Trophoblast cell (in vitro differentiated cells and primary cell): ENCODE results near the gene TEN1. TPM values are rescaled to one million over a fixed set of nuclear protein-coding genes. Genes with fewer than 3 reads are reported as not detected.

Experiments
- DNase-seq, 2 donors: peaks; one replicate each; pipeline ENCODE4 v3.0.0-alpha.2; 2016
- H2AFZ ChIP-seq: 2 replicates; pipeline ENCODE4 v1.6.1; 2013; ENCODE audit warnings: low read length, moderate library complexity, mild to moderate bottlenecking; ENCODE audit not compliant: insufficient read depth, poor library complexity
- H2AK5ac ChIP-seq: 2 replicates; pipeline ENCODE4 v1.6.1; 2013; ENCODE audit warnings: mild to moderate bottlenecking, low read length
- H2BK120ac ChIP-seq: 2 replicates; pipeline ENCODE4 v1.6.1; 2013; ENCODE audit warnings: low read length, mild to moderate bottlenecking, moderate library complexity; ENCODE audit not compliant: insufficient read depth, poor library complexity
- H2BK12ac ChIP-seq: 2 replicates; pipeline ENCODE4 v1.6.1; 2013; ENCODE audit warnings: mild to moderate bottlenecking, low read length, moderate library complexity
- H2BK5ac ChIP-seq: 2 replicates; pipeline ENCODE4 v1.6.1; 2013; ENCODE audit warnings: low read length, low read depth, moderate library complexity, mild to moderate bottlenecking; ENCODE audit not compliant: poor library complexity
- H3K14ac ChIP-seq: 2 replicates; pipeline ENCODE4 v1.6.1; 2013; ENCODE audit warnings: mild to moderate bottlenecking, low read length
- H3K18ac ChIP-seq: 2 replicates; pipeline ENCODE4 v1.6.1; 2013; ENCODE audit warnings: mild to moderate bottlenecking, low read length
- H3K23ac ChIP-seq: 2 replicates; pipeline ENCODE4 v1.6.1; 2013; ENCODE audit warnings: low read length
- H3K27ac ChIP-seq: 2 replicates; pipeline ENCODE4 v1.5.1; 2013; ENCODE audit warnings: low read depth, mild to moderate bottlenecking, inconsistent platforms, low read length, moderate library complexity
- H3K27me3 ChIP-seq: 2 replicates; pipeline ENCODE4 v1.6.1; 2013; ENCODE audit warnings: inconsistent platforms, mild to moderate bottlenecking, low read length, moderate library complexity; ENCODE audit not compliant: insufficient read depth
- H3K36me3 ChIP-seq, 2 experiments: 1 replicate in 1 of 2; 2 replicates in 1 of 2; pipeline ENCODE4 v1.6.1; 2013; ENCODE audit warnings: low read length in 2 of 2, mild to moderate bottlenecking in 2 of 2, moderate library complexity in 1 of 2; ENCODE audit not compliant: insufficient read depth in 2 of 2, control insufficient read depth in 1 of 2
- H3K4ac ChIP-seq: 2 replicates; pipeline ENCODE4 v1.6.1; 2013; ENCODE audit warnings: low read depth, mild to moderate bottlenecking, low read length, moderate library complexity
- H3K4me1 ChIP-seq, 2 experiments: 1 replicate in 1 of 2; 2 replicates in 1 of 2; pipeline ENCODE4 v1.6.1; 2013; ENCODE audit warnings: low read length in 2 of 2, mild to moderate bottlenecking in 2 of 2, moderate library complexity in 1 of 2; ENCODE audit not compliant: insufficient read depth in 2 of 2, control insufficient read depth in 1 of 2
- H3K4me2 ChIP-seq: 2 replicates; pipeline ENCODE4 v1.6.1; 2013; ENCODE audit warnings: inconsistent platforms, mild to moderate bottlenecking, low read length, moderate library complexity
- H3K4me3 ChIP-seq: 2 replicates; pipeline ENCODE4 v1.5.1; 2013; ENCODE audit warnings: mild to moderate bottlenecking, low read depth, low read length, inconsistent platforms
- H3K79me1 ChIP-seq: one replicate; pipeline ENCODE4 v1.6.1; 2013; ENCODE audit warnings: low read length
- H3K79me2 ChIP-seq: 2 replicates; pipeline ENCODE4 v1.6.1; 2013; ENCODE audit warnings: low read length, mild to moderate bottlenecking; ENCODE audit not compliant: control insufficient read depth, insufficient read depth, poor library complexity
- H3K9ac ChIP-seq: 2 replicates; pipeline ENCODE4 v1.6.1; 2013; ENCODE audit warnings: mild to moderate bottlenecking, low read length
- H3K9me3 ChIP-seq: 2 replicates; pipeline ENCODE4 v1.6.1; 2013; ENCODE audit warnings: low read depth, mild to moderate bottlenecking, control low read depth, inconsistent platforms, low read length; ENCODE audit not compliant: insufficient read depth
- H4K12ac ChIP-seq: 2 replicates; pipeline ENCODE4 v1.6.1; 2013; ENCODE audit warnings: low read depth, mild to moderate bottlenecking, low read length, moderate library complexity
- H4K8ac ChIP-seq: 2 replicates; pipeline ENCODE4 v1.6.1; 2013; ENCODE audit warnings: low read depth, mild to moderate bottlenecking, low read length, moderate library complexity
- H4K91ac ChIP-seq: one replicate; pipeline ENCODE4 v1.6.1; 2013; ENCODE audit warnings: low read depth, mild to moderate bottlenecking, low read length, moderate library complexity
- WGBS: extraction: QIAGEN DNeasy Blood & Tissue Kit; methylation state at CpG from one replicate; pipeline ENCODE4 v1.1.7; 2013; ENCODE audit warnings: missing lambda C conversion rate; ENCODE audit not compliant: insufficient read length, insufficient coverage; ENCODE audit errors: extremely low coverage; 5-methylcytosine and 5-hydroxymethylcytosine counted together
- polyA plus RNA-seq: library from polyadenylated mRNA; stranded (reverse); fragments of 200-250 nt; gene quantifications from 2 replicates; pipeline ENCODE4 v1.2.3, GENCODE V29; 2013

The TEN1 gene, protein sequence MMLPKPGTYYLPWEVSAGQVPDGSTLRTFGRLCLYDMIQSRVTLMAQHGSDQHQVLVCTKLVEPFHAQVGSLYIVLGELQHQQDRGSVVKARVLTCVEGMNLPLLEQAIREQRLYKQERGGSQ
- 23.8 and 25.0 TPM in 2 replicates for polyA plus RNA-seq

DNA sequence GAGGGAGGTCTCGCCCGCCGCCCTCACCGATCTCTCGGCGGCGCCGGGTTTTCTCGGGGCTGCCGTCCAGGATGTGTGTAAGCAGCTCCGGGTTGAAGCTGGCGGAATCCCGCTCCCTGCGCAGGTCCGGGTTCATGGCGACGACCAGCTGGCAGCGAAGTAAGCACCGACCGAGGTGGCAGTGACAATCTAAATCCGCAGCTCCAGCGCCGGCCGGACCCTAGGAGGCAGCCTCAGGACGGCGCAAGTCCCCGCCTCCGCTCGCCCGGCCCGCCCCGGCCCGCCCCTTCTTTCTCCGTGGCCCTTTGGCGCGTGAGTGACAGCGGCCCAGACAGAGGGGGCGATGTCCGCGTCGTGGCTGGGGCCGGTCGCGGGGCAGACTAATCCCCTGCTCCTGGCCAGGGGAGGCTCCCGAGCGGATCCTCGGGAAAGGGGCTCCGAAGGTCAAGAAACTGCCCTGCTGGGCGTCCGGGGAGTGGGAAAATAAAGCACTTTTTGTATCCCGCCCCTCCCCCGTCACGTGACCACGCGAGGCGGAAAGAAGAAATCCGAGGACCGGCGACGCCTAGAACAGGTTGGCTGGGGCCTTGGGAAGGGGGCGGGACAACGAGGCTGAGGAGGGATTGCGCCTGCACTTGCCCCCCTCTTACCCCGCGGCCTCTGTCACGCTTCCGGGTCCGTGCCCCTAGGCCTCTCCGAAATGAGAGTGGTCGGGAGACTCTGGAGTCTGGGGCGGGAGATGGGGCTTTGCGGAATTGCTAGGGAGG lies at the start of gene TEN1, which contains the start of gene ACOX1:
Gene TEN1 (plus strand): TSS at position 303 of the 767 bp plus-strand sequence. CDS start 6,953 bp downstream, outside the sequence.
Gene ACOX1 (minus strand): TSS at position 229 of the 767 bp plus-strand sequence. CDS start 93 bp downstream, at position 136.
- H2AK5ac ChIP-seq = peak within 1 kb of the TSS; percentile 94
- peak within 1 kb of the TSS; percentile 98 for H2BK120ac ChIP-seq
- H3K14ac ChIP-seq = peak within 1 kb of the TSS; percentile 99
- peak within 1 kb of the TSS; percentile 100 for H3K27ac ChIP-seq
- peak within 1 kb of the TSS; percentile 93 for H3K9ac ChIP-seq
- peak within 1 kb of the TSS; percentile 80 for H3K4me2 ChIP-seq
- peak within 1 kb of the TSS; percentile 97 for H3K18ac ChIP-seq
- H2BK5ac ChIP-seq = peak within 1 kb of the TSS; percentile 99
- no peaks in the 10 kb centered on the region for H3K27me3 ChIP-seq
- peak within 1 kb of the TSS; percentile 87 for H2AFZ ChIP-seq
- peak within 1 kb of the TSS; percentile 82 for H3K4ac ChIP-seq
- H4K12ac ChIP-seq = peak within 1 kb of the TSS; percentile 84
- H3K4me1 ChIP-seq = peaks cover 22 to 26% of the 10 kb centered on the region in 2 experiments
- H3K23ac ChIP-seq = no peak within 1 kb of the TSS
- peak within 1 kb of the TSS; percentile 98 for H4K91ac ChIP-seq
- peak within 1 kb of the TSS; percentile 52 for H2BK12ac ChIP-seq
- peaks cover 30% of the 10 kb centered on the region for H3K79me1 ChIP-seq
- H3K4me3 ChIP-seq = peak within 1 kb of the TSS; percentile 90
- WGBS = no CpG with 5 or more reads among the region's 72 CpGs
- H3K36me3 ChIP-seq = peaks cover 1 to 4% of the 10 kb centered on the region in 2 experiments
- peak within 1 kb of the TSS; percentile 99 for H4K8ac ChIP-seq
- H3K79me2 ChIP-seq = peaks cover 23% of the 10 kb centered on the region
- H3K9me3 ChIP-seq = no peaks in the 10 kb centered on the region
- DNase-seq = peak; percentile 95 to 97

DNA sequence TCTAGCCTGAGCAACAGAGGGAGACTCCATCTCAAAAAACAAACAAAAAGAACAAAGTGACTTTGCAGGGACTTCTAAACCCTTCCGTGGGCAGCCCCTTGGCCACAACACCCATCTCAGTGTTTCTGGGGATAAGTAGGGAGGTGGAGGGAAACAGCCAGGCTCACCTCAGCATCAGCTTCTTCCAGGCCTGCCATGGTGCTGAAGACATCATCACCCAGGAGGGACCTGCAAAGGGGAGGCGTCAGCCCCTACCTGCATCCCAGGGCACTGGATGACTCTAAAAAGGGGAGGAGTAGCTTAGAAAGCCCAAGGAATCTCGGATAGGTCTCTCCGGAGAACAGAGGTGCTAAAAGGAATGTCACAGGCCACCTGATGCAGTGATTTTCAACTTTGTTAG lies 48.0 kb upstream of the TEN1 start:
- Histone ChIP-seq H4K12ac (no peak overlapping the region), H3K4me1 (peaks cover 0 to 5% of the 10 kb centered on the region in 2 experiments), H2BK120ac (no peak overlapping the region), H3K27ac (no peak overlapping the region), H3K18ac (no peak overlapping the region), H2BK12ac (no peak overlapping the region), H3K36me3 (peaks cover 0 to under 1% of the 10 kb centered on the region in 2 experiments), H3K23ac (no peak overlapping the region), H2BK5ac (no peak overlapping the region), H4K91ac (peak overlapping the region; percentile 43), H3K14ac (no peak overlapping the region), H2AK5ac (no peak overlapping the region), H3K27me3 (no peaks in the 10 kb centered on the region), H2AFZ (no peak overlapping the region), H3K9ac (no peak overlapping the region), H4K8ac (no peak overlapping the region), H3K4me2 (no peak overlapping the region), H3K9me3 (no peaks in the 10 kb centered on the region), H3K4me3 (no peak overlapping the region), H3K79me2 (no peaks in the 10 kb centered on the region), H3K4ac (no peak overlapping the region), H3K79me1 (no peaks in the 10 kb centered on the region)
- no peak for DNase-seq
- WGBS = no CpG with 5 or more reads among the region's 4 CpGs

DNA sequence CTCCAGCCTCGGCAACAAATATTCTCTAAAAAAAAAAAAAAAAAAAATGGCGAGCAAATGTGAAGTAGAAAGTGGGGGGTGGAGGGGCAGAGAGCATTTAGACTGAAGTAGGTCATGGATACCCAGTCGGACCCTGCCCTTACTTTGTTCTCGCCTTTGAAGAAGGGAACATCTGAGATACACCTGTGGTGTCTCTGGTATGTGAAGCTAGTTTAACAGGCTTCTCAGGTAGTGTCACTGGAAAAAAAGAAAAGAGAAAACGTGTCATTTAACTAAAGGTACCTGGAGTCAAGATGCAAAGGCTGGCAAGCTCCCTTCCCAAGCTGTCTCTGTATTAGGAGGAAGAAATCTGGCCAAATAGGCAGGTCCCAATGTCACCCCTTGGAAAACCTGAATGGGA lies 46.2 kb upstream of the TEN1 start:
- Histone ChIP-seq H3K9ac (no peak overlapping the region), H4K91ac (no peak overlapping the region), H2AFZ (no peak overlapping the region), H3K27ac (no peak overlapping the region), H3K4me1 (peaks cover 0 to 5% of the 10 kb centered on the region in 2 experiments), H2BK120ac (no peak overlapping the region), H3K9me3 (no peaks in the 10 kb centered on the region), H2BK12ac (no peak overlapping the region), H4K12ac (no peak overlapping the region), H2AK5ac (no peak overlapping the region), H3K79me2 (no peaks in the 10 kb centered on the region), H3K4me2 (no peak overlapping the region), H3K4ac (no peak overlapping the region), H3K23ac (no peak overlapping the region), H3K27me3 (no peaks in the 10 kb centered on the region), H3K36me3 (no peaks in the 10 kb centered on the region), H4K8ac (no peak overlapping the region), H3K4me3 (no peak overlapping the region), H3K18ac (no peak overlapping the region), H3K14ac (no peak overlapping the region), H2BK5ac (no peak overlapping the region), H3K79me1 (no peaks in the 10 kb centered on the region)
- WGBS = no CpG with 5 or more reads among the region's 5 CpGs
- DNase-seq = peak in 1 of 2 donors; percentile 78

DNA sequence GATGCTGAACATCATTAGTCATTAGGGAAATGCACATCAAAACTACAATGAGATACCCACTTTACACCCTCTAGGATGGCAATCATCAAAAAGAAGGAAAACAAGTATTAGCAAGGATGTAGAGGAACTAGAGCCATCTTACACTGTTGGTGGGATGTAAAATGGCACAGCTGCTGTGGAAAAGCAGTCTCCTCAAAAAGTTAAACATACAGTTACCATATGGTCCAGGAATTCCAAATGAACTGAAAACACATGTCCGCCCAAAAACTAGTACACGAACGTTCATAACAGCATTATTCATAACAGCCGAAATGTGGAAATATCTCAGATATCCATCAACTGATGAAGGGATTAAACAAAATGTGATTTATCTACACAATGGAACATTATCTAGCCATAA lies 45.2 kb upstream of the TEN1 start:
- Histone ChIP-seq H2AFZ (no peak overlapping the region), H3K4ac (no peak overlapping the region), H3K9ac (no peak overlapping the region), H4K8ac (no peak overlapping the region), H3K4me3 (no peak overlapping the region), H2BK12ac (no peak overlapping the region), H2AK5ac (no peak overlapping the region), H2BK5ac (no peak overlapping the region), H3K79me2 (no peaks in the 10 kb centered on the region), H3K27ac (no peak overlapping the region), H3K9me3 (no peaks in the 10 kb centered on the region), H4K12ac (no peak overlapping the region), H2BK120ac (no peak overlapping the region), H3K4me1 (peaks cover 0 to 5% of the 10 kb centered on the region in 2 experiments), H3K36me3 (no peaks in the 10 kb centered on the region), H3K14ac (no peak overlapping the region), H3K79me1 (no peaks in the 10 kb centered on the region), H4K91ac (no peak overlapping the region), H3K27me3 (no peaks in the 10 kb centered on the region), H3K23ac (no peak overlapping the region), H3K18ac (no peak overlapping the region), H3K4me2 (no peak overlapping the region)
- WGBS = no CpG with 5 or more reads among the region's 4 CpGs
- DNase-seq = peak in 1 of 2 donors; percentile 20
